Mesothelial cell of epicardium (in vitro differentiated cells): ENCODE measurements around the gene YWHAE. TPM values are rescaled to one million over a fixed set of nuclear protein-coding genes. Genes with fewer than 3 reads are reported as not detected.
"Not testable (repeated sequence)": the region's sequence is repeated elsewhere in the genome, so short reads cannot be mapped to it uniquely, and the experiment has no call there.

ENCODE experiments used
- DNase-seq, 2 experiments: peaks; one replicate each; pipeline ENCODE4 v3.0.0; 2021; ENCODE audit warnings: low spot score in 2 of 2; ENCODE audit not compliant: unreplicated experiment in 2 of 2
- H3K27ac Mint-ChIP-seq: 2 replicates; pipeline ENCODE4 v1.8.0; 2021; ENCODE audit warnings: mixed read lengths
- H3K27me3 Mint-ChIP-seq: 2 replicates; pipeline ENCODE4 v1.8.0; 2021; ENCODE audit warnings: low read depth, mixed read lengths
- H3K36me3 Mint-ChIP-seq: 2 replicates; pipeline ENCODE4 v1.8.0; 2021; ENCODE audit warnings: mixed read lengths
- H3K4me1 Mint-ChIP-seq: 2 replicates; pipeline ENCODE4 v1.8.0; 2021; ENCODE audit warnings: mixed read lengths
- H3K4me3 Mint-ChIP-seq: 2 replicates; pipeline ENCODE4 v1.8.0; 2021; ENCODE audit warnings: mild to moderate bottlenecking, moderate library complexity, mixed read lengths
- H3K9me3 Mint-ChIP-seq: 2 replicates; pipeline ENCODE4 v1.8.0; 2021; ENCODE audit warnings: mixed read lengths
- total RNA-seq: library from RNA; stranded (reverse); gene quantifications from 3 replicates; pipeline ENCODE4 v1.2.1, GENCODE V29; 2021
- TF ChIP-seq, protein P1 (sequence below): fragments of 200-600 bp; sonication (generic); IDR thresholded peaks from one replicate; pipeline ENCODE4 v1.5.0; 2021; ENCODE audit warnings: antibody characterized with exemption; ENCODE audit not compliant: unreplicated experiment

YWHAE gene
- total RNA-seq, 1 donor from 2014 or later = 714 TPM

DNA sequence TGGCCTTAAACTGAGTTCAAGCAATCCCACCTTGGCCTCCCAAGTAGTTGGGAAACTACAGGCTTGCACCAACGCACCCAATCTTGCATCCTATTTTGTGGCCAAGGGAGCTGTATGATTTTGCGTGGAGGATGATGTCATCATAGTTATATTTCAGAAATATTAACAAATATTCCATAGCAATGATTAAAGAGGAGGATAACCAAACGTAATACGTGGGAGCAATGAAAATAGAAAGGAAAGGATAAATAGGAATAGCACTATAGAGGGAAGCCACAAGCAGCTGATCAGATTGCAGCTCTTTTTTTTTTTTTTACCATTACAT, 2.2 kb upstream of the YWHAE start:
- Mint-ChIP-seq H3K9me3 (no peaks in the 10 kb centered on the region), H3K4me3 (no peak overlapping the region), H3K36me3 (peaks cover 2% of the 10 kb centered on the region), H3K4me1 (peaks cover 9% of the 10 kb centered on the region), H3K27me3 (no peaks in the 10 kb centered on the region), H3K27ac (no peak overlapping the region)
- TF ChIP-seq, protein P1, sequence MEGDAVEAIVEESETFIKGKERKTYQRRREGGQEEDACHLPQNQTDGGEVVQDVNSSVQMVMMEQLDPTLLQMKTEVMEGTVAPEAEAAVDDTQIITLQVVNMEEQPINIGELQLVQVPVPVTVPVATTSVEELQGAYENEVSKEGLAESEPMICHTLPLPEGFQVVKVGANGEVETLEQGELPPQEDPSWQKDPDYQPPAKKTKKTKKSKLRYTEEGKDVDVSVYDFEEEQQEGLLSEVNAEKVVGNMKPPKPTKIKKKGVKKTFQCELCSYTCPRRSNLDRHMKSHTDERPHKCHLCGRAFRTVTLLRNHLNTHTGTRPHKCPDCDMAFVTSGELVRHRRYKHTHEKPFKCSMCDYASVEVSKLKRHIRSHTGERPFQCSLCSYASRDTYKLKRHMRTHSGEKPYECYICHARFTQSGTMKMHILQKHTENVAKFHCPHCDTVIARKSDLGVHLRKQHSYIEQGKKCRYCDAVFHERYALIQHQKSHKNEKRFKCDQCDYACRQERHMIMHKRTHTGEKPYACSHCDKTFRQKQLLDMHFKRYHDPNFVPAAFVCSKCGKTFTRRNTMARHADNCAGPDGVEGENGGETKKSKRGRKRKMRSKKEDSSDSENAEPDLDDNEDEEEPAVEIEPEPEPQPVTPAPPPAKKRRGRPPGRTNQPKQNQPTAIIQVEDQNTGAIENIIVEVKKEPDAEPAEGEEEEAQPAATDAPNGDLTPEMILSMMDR = no peak
- DNase-seq = no peak

DNA sequence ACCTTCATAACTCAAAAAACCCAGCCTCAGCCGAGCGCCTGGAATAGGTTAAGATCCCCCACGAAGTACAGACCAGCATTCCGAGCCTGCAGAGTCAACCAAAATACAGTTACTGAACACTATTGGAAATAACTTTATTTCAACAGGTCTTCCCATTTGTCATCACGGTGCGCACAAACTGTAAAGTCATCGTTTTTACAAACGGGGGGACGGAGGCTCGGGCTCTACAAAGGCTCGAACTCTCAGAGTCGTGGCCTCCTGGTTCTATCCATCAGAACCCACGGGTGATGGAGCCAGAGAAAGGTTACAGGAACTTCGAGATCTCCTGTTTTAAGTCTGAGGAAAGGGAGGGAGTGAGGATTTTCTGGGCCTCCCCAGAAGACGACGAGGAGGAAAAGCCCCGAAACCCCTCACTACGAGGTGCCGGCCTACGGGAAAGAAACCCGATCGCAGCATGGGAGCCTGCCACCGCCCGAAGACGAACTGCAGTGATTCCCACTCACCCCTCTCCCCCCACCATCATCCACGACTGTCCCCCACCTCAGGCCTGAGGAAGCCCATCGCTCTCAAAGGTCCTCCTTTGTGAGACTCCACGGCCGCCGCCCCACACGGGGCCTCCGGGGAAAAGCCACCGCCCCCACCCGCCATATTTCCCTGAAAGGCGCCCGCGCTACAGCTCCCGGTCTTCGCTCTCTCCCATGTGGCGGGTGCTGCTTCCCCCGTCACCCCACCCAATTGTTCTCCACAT, 917 bp downstream of the YWHAE start:
- TF ChIP-seq, protein P1 = no peak
- peak; percentile 29 to 40 for DNase-seq
- peaks cover 17% of the 10 kb centered on the region for H3K4me1 Mint-ChIP-seq
- H3K4me3 Mint-ChIP-seq = peak overlapping the region; percentile 100
- no peaks in the 10 kb centered on the region for H3K9me3 Mint-ChIP-seq
- peaks cover 7% of the 10 kb centered on the region for H3K36me3 Mint-ChIP-seq
- peak overlapping the region; percentile 100 for H3K27ac Mint-ChIP-seq
- no peaks in the 10 kb centered on the region for H3K27me3 Mint-ChIP-seq

DNA sequence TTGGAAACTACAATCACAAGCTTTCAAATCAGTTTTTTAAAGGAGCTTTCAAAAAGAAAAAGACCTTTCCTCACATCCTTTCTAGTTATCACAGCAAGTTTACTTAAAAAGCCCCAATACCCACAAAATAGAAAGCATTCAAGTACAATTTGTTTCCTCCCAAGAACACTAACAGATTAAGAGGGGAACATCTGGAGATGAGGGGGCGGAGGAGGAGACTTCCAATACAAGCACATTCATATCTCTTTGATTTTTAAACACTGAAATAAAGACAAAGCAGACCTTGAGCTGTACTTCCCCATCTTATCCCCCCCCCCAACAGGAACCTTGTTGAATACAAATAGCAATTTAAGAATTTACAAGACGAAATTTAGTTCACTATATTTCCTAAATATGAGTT, 2.0 kb downstream of the YWHAE start:
- H3K4me3 Mint-ChIP-seq = peak overlapping the region; percentile 100
- H3K4me1 Mint-ChIP-seq = peaks cover 28% of the 10 kb centered on the region
- H3K36me3 Mint-ChIP-seq = peaks cover 7% of the 10 kb centered on the region
- TF ChIP-seq, protein P1 = no peak
- H3K27ac Mint-ChIP-seq = peak overlapping the region; percentile 100
- no peaks in the 10 kb centered on the region for H3K27me3 Mint-ChIP-seq
- no peaks in the 10 kb centered on the region for H3K9me3 Mint-ChIP-seq
- no peak for DNase-seq

DNA sequence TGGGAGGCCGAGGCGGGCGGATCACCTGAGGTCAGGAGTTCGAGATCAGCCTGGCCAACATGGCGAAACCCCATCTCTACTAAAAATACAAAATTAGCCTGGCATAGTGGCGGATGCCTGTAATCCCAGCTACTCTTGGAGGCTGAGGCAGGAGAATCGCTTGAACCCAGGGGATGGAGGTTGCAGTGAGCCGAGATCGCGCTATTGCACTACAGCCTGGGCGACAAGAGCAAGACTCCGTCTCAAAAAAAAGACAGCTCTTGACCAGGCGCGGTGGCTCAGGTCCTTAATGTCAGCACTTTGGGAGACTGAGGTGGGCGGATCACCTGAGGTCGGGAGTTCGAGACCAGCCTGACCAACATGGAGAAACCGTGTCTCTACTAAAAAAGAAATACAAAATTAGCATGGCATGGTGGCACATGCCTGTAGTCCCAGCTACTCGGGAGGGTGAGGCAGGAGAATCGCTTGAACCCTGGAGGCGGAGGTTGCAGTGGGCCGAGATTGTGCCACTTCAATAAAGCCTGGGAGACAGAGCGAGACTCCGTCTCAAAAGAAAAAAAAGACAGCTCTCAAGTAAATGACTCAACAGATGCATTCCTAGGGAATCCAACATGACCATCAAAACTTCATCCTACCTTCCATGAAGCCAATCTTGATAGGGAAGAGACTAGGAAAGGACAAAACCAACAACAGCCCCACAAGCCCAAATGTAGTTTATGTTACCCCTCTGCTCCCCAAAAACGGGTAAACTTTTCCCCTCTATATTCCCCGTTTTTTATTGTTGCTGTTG, 4.0 kb downstream of the YWHAE start:
- DNase-seq, H3K27me3 Mint-ChIP-seq, H3K27ac Mint-ChIP-seq, H3K4me3 Mint-ChIP-seq, H3K36me3 Mint-ChIP-seq, H3K9me3 Mint-ChIP-seq: not testable (repeated sequence)
- peaks cover 40% of the 10 kb centered on the region for H3K4me1 Mint-ChIP-seq

DNA sequence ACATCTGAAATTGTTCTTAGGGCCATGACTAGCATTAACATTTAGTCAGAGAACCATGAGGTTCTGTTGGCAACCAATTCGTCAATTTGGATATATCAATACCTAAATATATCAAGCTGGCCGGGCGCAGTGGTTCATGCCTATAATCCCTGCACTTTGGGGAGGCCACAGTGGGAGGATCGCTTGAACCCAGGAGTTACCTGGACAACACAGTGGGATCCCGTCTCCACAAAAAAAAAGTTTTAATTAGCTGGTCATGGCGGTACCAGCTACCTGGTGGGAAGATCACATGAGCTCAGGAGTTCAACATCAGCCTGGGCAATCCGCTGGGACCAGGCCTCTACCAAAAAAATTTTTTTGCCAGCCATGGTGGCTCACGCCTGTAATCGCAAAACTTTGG, 8.4 kb downstream of the YWHAE start:
- Mint-ChIP-seq H3K9me3 (no peaks in the 10 kb centered on the region), H3K4me1 (peaks cover 46% of the 10 kb centered on the region), H3K36me3 (peaks cover 2% of the 10 kb centered on the region), H3K27me3 (no peaks in the 10 kb centered on the region), H3K27ac (peak overlapping the region; percentile 43), H3K4me3 (no peak overlapping the region)
- TF ChIP-seq, protein P1 = no peak
- no peak for DNase-seq
